ENCODE measurements around the gene GNG14. TPM values are rescaled to one million over a fixed set of nuclear protein-coding genes. Genes with fewer than 3 reads are reported as not detected.

The GNG14 gene
- total and polyA plus RNA-seq, 8 donors, result not detected

- WGBS, 2 donors, result 36 to 50% methylated on average over 12 of the region's 12 CpGs
- no peak for FAIRE-seq
- no peak for ATAC-seq
- Histone ChIP-seq H3K36me3 (peaks cover 0 to 10% (median 0%) of the 10 kb centered on the region in 3 donors), H3K4me3 (peak overlapping the region; percentile 75 to 84 (median 82)), H3K27ac (peak overlapping the region in 1 of 4 donors; percentile 63), H3K9me3 (no peaks in the 10 kb centered on the region), H3K4me1 (peaks cover 4 to 26% (median 7%) of the 10 kb centered on the region in 3 donors), H3K27me3 (no peaks in the 10 kb centered on the region)
- no peak for TF ChIP-seq CTCF (IDR thresholded peaks at IDR 0.05)
- intact Hi-C loops (cut with DNase I), result no loop called here
- DNase-seq, result no peak
Observed at GRCh38 chr19:12665671-12666264, 22.0 kb upstream of the GNG14 start.

GRCh38 chr19:12666265-12667048, 21.3 kb upstream of the GNG14 start, which contains the start of the genes MAN2B1 and WDR83:
Gene MAN2B1, minus strand, starts transcription at chr19:12666742. Its CDS starts 41 bp downstream, at chr19:12666701.
Gene WDR83, plus strand, starts transcription at chr19:12666807. Its CDS starts 2,984 bp downstream, at chr19:12669791.
- intact Hi-C loops (cut with DNase I), result no loop called here

GRCh38 chr19:12667731-12668302, 20.0 kb upstream of the GNG14 start:
- ATAC-seq (no peak), FAIRE-seq (no peak), DNase-seq (no peak)
- TF ChIP-seq CTCF (IDR thresholded peaks at IDR 0.05), result no peak
- Histone ChIP-seq H3K4me1 (peaks cover 4 to 29% (median 7%) of the 10 kb centered on the region in 3 donors), H3K9me3 (no peaks in the 10 kb centered on the region), H3K27ac (no peak overlapping the region), H3K36me3 (peaks cover 0 to 6% (median 0%) of the 10 kb centered on the region in 3 donors), H3K4me3 (peak overlapping the region in 2 of 4 donors; percentile 93 to 95), H3K27me3 (no peaks in the 10 kb centered on the region)
- WGBS, 2 donors, result 53 to 58% methylated on average over 4 of the region's 4 CpGs
- intact Hi-C loops (cut with DNase I), result no loop called here

More at GRCh38 chr19:12666265-12667048, 21.3 kb upstream of the GNG14 start, which contains the start of the genes MAN2B1 and WDR83:
- Histone ChIP-seq H3K36me3 (peaks cover 0 to 6% (median 0%) of the 10 kb centered on the region in 3 donors), H3K4me1 (peaks cover 4 to 29% (median 7%) of the 10 kb centered on the region in 3 donors), H3K27ac (peak within 1 kb of the TSS in 3 of 4 donors; percentile 33 to 63 (median 40)), H3K4me3 (peak within 1 kb of the TSS; percentile 75 to 84 (median 82)), H3K27me3 (no peaks in the 10 kb centered on the region), H3K9me3 (no peaks in the 10 kb centered on the region)
- TF ChIP-seq CTCF (IDR thresholded peaks at IDR 0.05), result no peak
- FAIRE-seq (no peak), ATAC-seq (peak; percentile 77 to 87 (median 84)), DNase-seq (peak in 5 of 6 donors; percentile 58 to 88 (median 72))
- 1% methylated on average over 42 to 46 of the region's 46 CpGs for WGBS, 2 donors

- Histone ChIP-seq H3K9me3 (no peaks in the 10 kb centered on the region), H3K27me3 (no peaks in the 10 kb centered on the region), H3K27ac (peak overlapping the region in 2 of 4 donors; percentile 92 to 95), H3K4me1 (peaks cover 4 to 29% (median 7%) of the 10 kb centered on the region in 3 donors), H3K36me3 (peaks cover 0 to 6% (median 0%) of the 10 kb centered on the region in 3 donors), H3K4me3 (peak overlapping the region; percentile 76 to 96 (median 94))
- no peak for DNase-seq
- TF ChIP-seq CTCF (IDR thresholded peaks at IDR 0.05), result no peak
- FAIRE-seq, result no peak
- intact Hi-C loops (cut with DNase I), result no loop called here
- WGBS, 2 donors, result 45 to 61% methylated on average over 8 of the region's 8 CpGs
- ATAC-seq, result no peak
Observed at GRCh38 chr19:12668346-12668745, 19.5 kb upstream of the GNG14 start.

All from pancreas (tissue), 10 donors.